Retina (tissue), 1 donor: ENCODE results near the gene NR2E3.
"Not testable (repeated sequence)": the region's sequence is repeated elsewhere in the genome, so short reads cannot be mapped to it uniquely, and the experiment has no call there.

Source experiments
- DNase-seq: peaks from one replicate; pipeline ENCODE4 v3.0.0-alpha.2; 2016

NR2E3 gene

DNA sequence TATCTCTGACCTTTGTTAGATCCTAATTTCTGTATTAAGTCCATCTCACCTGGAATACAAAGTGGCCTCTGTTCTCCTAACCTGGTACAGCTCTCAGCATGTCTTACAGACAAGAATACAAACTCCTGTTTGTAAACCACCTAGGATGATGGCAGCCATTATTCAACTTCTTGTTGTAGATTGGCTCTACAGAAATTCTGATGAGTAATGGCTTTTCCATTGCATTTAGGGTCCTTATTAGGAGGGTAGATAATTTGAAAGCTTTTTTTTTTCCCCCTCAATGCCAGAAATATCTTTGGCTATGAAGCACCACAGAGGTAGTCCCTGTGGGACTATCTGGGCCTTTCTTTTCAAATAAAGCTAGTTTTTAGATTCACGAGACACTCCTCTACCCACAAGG lies 9.8 kb downstream of the NR2E3 start:
- no peak for DNase-seq

- no peak for DNase-seq
Measured at GRCh38 chr15:71821547-71822129, 11.3 kb downstream of the NR2E3 start.

DNA sequence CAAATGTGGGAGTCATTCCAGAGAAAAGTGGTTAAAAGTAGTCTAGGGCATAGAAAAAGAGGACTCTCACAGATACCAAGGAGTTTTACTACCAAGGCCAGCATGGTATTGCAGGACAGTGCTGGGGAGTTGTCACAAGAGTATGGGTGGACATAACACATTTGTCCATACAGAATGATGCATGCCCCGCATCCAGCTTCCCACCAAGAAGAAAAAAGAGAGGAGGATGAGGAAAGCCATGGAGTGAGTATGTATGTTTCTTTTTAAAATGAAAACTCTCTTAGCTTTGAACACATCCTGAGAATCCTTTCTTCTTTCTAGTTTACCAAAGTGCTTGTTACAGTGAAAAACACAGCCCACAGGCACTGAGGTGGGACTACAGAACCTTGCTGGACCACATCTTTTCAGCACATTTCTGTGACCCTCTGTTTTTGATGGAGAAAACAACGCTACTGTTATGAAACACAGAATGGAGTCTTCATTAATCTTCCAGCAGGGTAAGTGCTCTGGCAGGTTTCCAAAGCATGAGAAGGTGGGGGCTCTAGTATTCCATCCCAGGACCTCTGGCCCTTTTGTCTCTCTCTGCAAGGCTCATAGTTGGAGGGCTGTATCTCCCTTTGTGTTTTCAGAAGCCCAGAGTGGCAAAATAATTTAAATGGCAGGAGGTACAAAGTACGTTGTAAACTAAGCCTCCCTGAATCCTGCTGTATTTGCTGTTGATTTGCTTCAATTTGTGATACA lies 12.7 kb downstream of the NR2E3 start:
- DNase-seq: no peak

DNA sequence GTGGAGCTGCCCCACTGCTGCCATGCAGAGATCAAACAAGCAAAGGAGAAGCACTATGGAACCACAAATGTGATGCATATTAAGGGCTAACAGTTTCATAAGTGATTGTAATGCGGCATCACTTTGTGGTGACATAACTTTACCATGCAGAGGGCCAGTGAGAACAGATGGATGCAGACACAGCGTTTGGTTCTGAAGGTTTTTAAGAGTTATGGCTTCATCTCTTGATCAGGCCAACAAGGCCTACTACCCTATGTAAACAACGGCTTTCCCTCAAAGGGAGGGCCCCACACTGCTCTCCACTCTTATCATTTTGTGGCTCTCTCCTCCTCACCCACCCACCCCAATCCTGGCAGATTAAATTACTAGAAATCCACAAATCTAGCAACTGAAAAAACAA lies 13.4 kb downstream of the NR2E3 start:
- DNase-seq: no peak

DNA sequence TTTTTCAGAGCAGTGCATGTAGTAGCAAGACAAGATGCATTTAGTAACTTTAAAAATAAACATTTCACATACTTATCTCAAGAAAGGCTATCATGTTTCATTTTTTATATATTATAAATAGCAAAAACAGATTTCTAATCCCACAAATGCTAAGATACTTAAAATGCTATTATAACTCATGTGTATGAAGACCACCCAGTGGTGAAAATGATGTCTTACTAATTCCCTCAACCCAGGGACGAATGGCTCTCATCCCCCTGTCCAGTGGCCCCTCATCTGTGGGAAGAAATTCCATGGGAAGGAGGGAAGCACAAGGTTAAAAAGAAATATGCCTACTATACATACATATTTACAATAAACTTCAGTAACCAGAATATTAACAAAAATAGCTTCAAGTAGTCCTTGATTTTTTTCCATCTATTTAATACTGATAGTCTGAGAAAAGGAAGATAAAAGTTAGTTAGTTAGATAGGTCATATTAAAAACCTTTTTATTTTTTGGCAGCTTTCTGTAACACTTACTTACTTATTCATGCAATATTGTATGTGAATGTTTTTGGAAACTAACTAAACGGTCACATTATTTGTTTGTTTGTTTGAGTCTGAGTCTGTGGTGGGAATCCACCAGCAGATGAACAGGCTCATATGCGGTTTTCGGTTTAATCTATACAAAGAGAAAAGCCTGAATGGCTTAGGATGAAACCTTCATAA lies 14.8 kb downstream of the NR2E3 start:
- DNase-seq: no peak

DNA sequence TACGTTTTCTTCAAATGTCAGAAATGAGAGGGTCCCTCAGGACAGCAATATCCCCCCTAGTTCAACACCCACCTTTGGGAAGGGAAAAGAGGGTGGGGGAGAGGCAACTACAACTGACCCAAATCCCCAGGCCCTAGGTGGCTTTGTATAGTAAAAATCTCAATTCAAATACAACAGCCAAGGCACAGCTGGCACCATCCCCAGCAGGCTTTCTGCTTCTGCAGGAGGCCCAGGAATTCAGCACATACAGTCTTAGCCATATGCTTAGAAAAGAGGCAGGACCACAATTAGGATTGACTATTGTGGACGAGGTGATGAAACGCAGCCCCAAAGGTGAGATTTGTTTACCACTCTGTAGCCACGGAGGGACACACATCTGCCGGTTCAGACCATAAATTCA lies 15.8 kb downstream of the NR2E3 start:
- no peak for DNase-seq

DNA sequence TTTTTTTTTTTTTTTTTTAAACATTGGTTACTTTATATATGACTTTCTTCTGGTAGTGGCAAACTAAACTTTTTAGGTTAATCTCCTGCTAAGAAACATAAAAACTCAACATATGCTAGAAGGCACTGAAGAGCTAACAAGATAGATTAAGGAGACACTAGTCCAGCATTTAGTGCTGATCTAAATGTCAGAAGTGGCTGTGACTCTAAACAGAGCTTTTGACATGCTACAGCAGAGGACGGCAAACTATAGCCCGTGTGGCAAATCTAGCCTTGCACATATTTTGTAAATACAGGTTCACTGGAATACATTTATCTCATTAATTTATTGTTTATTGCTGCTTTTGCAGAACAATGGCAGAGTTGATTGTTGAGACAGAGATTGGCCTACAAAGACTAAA lies 20.6 kb downstream of the NR2E3 start:
- DNase-seq: no peak

- DNase-seq: no peak
Measured at GRCh38 chr15:71841563-71841962, 31.2 kb downstream of the NR2E3 start.

- no peak for DNase-seq
Measured at GRCh38 chr15:71844916-71845315, 34.6 kb downstream of the NR2E3 start.

- no peak for DNase-seq
Measured at GRCh38 chr15:71853543-71853942, 43.2 kb downstream of the NR2E3 start.

DNA sequence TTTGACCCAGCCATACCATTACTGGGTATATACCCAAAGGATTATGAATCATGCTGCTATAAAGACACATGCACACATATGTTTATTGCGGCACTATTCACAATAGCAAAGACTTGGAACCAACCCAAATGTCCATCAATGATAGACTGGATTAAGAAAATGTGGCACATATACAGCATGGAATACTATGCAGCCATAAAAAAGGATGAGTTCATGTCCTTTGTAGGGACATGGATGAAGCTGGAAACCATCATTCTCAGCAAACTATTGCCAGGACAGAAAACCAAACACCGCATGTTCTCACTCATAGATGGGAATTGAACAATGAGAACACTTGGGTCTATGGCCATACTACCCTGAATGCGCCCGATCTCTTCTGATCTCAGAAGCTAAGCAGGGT lies 47.9 kb downstream of the NR2E3 start:
- not testable (repeated sequence) for DNase-seq
